ENCODE data around the gene CENPX.

Gene CENPX

GRCh38 chr17:82015311-82015971 lies 7.2 kb downstream of the CENPX start:
- in situ Hi-C loops (cut with MboI; ENCODE audit: low pct_unique_long_range_greater_than_20kb, low sequenced_read_pairs) = no loop called here

DNA sequence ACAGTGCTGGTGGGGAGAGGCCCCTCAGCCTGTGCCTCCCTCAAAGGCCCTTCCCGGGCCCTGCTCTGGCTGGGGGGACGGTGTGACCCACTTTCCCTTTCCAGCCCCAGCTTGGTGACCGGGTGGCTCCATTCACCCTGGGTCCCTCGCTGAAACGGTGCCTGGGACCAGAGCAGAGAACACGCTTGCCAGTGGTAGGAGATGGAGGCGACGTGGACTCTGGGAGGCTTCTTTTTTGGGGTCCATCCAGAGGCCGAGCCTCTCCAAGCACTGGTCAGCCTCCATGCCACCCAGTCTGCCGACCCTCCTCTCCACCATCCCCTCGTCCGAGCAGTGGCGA lies 7.7 kb downstream of the CENPX start:
- no peak for DNase-seq
- in situ Hi-C loops (cut with MboI; ENCODE audit: low pct_unique_long_range_greater_than_20kb, low sequenced_read_pairs) = no loop called here

More at GRCh38 chr17:82015311-82015971, 7.2 kb downstream of the CENPX start:
- DNase-seq = no peak

DNA sequence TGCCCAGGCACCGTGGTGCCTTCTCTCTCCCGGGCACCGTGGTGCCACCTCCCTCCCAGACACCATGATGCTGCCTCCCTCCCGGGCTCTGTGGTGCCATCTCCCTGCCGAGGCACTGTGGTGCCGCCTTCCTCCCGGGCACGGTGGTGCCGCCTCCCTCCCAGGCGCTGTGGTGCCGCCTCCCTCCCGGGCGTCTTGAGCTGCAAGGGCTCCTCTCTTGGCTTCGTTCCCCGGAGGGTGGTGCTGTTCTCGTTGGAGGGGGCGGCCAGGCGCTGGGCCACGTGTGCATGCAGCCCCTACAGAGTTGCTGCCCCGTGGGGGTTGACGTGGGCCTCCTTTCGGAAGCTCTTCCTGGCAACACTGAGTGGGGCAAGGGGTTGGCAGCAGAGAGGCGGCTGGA lies 8.2 kb downstream of the CENPX start:
- DNase-seq = no peak
- in situ Hi-C loops (cut with MboI; ENCODE audit: low pct_unique_long_range_greater_than_20kb, low sequenced_read_pairs) = no loop called here

DNA sequence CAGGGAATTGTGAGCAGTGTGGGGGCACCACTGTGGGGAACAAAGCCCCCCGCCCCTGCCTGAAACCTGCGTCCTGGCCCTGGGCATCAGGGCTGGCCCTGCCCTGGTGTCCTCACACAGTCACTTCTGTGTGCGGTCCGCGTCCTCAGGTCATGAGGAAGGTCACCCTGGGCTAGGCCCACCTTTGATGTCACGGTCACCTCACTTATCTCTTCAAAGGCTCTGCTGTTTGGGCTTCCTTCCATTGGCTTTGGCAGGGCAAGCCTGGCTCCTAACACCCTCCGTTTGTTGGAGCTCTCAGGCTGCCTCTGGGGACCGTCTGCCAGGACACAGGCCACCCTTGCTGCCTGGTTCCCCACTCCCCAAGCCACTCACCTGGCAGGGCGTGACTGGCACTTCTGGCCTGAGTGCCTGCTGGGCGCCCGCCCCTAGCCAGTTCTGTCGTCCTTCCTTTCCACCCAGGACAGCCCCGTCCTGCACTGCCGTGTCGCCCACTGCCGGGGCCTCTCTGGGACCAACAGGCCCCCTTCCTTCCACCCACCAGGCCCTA lies 8.8 kb downstream of the CENPX start:
- DNase-seq = no peak
- in situ Hi-C loops (cut with MboI; ENCODE audit: low pct_unique_long_range_greater_than_20kb, low sequenced_read_pairs) = no loop called here

DNA sequence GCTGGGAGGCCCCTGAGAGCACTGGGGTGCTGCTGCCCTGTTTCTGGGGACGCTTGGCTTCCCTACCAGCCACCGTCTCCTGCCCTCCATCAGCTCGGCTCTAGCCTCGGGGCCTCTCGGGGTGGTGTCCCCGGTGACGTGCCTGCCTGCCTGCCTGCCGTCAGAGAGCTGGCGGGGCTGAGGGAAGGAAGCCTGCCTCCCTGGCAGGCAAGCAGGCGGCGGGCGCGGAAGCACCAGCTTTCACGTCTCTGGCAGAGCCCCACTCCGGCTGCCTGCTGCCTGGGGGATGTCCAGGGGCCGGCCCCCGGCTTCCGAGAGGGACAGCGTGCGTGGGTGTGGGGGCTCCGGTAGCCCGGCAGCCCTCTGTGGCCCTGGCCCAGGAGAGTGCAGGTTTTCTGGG lies 9.3 kb downstream of the CENPX start:
- DNase-seq = no peak
- in situ Hi-C loops (cut with MboI; ENCODE audit: low pct_unique_long_range_greater_than_20kb, low sequenced_read_pairs) = no loop called here

- in situ Hi-C loops (cut with MboI; ENCODE audit: low pct_unique_long_range_greater_than_20kb, low sequenced_read_pairs) = no loop called here
- DNase-seq = no peak
These were observed 9.9 kb downstream of the CENPX start for GRCh38 chr17:82012640-82013295.

DNA sequence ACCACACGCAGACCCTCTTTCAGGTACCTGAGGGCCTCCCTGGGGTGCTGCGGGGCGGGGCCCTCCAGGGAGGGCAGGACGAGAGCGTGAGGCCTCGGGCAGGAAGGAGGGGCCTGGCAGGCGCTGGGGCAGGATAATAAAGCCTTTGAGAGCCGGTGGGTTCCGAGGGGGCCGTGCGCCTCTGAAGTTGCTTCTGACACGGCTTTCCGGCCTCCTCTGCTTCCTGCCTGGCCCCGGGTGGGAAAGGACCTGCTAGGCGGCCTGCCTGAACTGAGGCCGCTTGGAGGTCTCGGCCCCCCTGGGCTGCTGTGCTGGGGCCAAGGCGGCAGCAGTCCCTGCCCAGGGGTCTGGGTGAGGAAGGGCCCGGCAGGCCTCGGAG lies 10.4 kb downstream of the CENPX start:
- DNase-seq = no peak
- in situ Hi-C loops (cut with MboI; ENCODE audit: low pct_unique_long_range_greater_than_20kb, low sequenced_read_pairs) = no loop called here

- in situ Hi-C loops (cut with MboI; ENCODE audit: low pct_unique_long_range_greater_than_20kb, low sequenced_read_pairs) = no loop called here
- DNase-seq = no peak
These were observed 11.0 kb downstream of the CENPX start for GRCh38 chr17:82011617-82012187.

- no peak for DNase-seq
- in situ Hi-C loops (cut with MboI; ENCODE audit: low pct_unique_long_range_greater_than_20kb, low sequenced_read_pairs) = no loop called here
These were observed 11.8 kb downstream of the CENPX start for GRCh38 chr17:82010575-82011525.

DNA sequence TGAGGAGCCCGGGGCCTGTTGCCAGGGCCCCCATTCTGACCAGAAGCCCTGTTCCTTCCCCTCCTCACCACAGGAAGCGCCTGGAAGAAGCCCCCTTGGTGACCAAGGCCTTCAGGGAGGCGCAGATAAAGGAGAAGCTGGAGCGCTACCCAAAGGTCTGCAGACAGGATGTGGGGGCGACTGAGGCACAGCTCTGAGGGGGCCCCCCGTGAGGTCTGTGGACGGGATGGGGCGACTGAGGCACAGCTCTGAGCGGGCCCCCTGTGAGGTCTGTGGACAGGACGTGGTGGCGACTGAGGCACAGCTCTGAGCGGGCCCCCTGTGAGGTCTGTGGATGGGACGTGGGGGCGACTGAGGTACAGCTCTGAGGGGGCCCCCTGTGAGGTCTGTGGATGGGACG lies 13.3 kb downstream of the CENPX start:
- DNase-seq = no peak
- in situ Hi-C loops (cut with MboI; ENCODE audit: low pct_unique_long_range_greater_than_20kb, low sequenced_read_pairs) = no loop called here

DNA sequence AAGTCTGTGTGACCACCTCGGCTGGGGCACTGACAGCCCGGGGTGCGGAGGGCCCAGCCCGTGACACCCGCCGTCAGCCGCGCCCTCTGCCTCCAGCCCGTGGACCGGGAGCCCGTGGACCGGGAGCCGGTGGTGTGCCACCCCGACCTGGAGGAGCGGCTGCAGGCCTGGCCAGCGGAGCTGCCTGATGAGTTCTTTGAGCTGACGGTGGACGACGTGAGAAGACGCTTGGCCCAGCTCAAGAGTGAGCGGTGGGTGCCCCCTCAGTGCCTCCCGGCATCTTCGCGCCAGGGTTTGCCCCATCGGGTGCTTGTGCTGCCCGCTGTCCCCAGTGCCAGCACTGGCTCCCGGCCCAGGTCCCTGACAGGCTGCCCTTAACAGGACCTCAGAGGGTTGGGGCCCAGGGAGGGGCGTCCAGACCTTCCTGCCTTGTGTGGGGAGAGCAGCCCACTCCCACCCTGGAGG lies 13.7 kb downstream of the CENPX start:
- in situ Hi-C loops (cut with MboI; ENCODE audit: low pct_unique_long_range_greater_than_20kb, low sequenced_read_pairs) = no loop called here
- DNase-seq = no peak

GRCh38 chr17:82008258-82008940 lies 14.3 kb downstream of the CENPX start:
- in situ Hi-C loops (cut with MboI; ENCODE audit: low pct_unique_long_range_greater_than_20kb, low sequenced_read_pairs) = no loop called here
- DNase-seq = no peak

GRCh38 chr17:82007495-82008257 lies 15.0 kb downstream of the CENPX start:
- in situ Hi-C loops (cut with MboI; ENCODE audit: low pct_unique_long_range_greater_than_20kb, low sequenced_read_pairs) = no loop called here
- no peak for DNase-seq

GRCh38 chr17:82007228-82007494 lies 15.5 kb downstream of the CENPX start:
- in situ Hi-C loops (cut with MboI; ENCODE audit: low pct_unique_long_range_greater_than_20kb, low sequenced_read_pairs) = no loop called here
- no peak for DNase-seq

DNA sequence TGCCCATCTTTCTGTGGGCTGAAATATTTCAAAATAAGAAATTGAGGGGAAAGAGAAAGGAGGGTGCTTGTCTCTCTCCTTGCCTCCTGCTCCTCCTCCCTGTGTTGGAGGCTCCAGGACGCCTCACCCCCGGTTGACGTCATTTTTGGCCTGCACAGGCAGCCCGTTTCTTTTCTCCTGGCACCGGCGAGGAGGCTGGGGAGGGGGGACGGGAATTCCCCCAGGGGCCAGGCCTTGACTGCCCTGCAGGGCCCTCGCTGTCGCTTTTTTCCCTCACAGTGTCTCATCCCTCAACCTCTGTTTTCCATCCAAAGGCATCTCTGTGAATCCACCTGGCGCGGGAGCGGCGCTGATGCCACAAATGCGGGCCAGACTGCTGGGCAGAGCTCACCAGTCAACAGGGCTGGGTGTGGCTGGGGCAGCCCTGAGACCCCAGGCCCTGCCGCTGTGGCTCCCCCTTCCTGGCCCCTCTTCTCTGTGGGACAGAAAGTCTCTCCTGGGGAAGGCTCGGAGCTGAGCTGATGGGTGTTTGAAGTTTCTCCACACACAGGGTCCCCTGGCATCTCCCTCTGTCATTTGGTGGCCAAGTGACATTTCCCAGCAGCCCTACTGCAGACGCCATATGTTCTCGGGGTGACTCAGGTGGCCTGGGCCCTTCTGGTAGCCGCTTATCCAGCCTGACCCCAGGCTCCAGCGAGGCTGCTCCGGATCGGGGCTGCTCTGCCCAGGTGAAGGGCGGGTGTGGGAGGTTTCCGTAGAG lies 16.0 kb downstream of the CENPX start:
- no peak for DNase-seq
- in situ Hi-C loops (cut with MboI; ENCODE audit: low pct_unique_long_range_greater_than_20kb, low sequenced_read_pairs) = no loop called here

DNA sequence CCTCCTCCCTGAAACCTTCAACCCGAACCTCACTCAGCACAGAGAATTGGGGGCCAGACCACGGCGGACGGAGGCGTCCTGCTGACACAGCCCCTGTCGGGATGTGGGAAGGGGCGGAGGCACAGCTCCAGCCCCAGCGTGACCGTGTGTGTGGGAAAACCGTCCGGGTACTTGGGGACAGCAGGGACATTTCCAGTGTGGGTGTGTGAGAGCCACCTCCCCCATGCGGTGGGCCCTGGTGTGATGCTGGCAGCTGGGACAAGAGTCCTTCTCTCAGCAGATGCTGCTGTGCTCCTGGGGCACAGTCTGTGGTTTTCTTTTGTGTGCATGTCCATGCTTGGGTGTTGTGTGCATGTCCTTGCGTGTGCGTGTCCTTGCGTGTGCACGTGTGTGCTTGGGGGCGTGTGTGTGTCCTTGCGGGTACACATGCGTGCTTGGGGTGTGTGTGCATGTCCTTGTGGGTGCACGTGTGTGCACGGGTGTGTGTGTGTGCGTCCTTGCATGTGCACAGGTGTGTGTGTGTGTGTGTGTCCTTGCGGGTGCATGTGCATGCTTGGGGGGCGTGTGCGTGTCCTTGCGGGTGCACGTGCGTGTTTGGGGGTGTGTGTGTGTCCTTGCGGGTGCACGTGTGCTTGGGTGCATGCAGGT lies 16.9 kb downstream of the CENPX start:
- in situ Hi-C loops (cut with MboI; ENCODE audit: low pct_unique_long_range_greater_than_20kb, low sequenced_read_pairs) = no loop called here
- DNase-seq = no peak

All from KBM-7 (cell line).